Lower leg skin (tissue), 4 donors: ENCODE measurements around the gene KIF14. TPM values are rescaled to one million over a fixed set of nuclear protein-coding genes. Genes with fewer than 3 reads are reported as not detected.

Source experiments
- DNase-seq, 2 donors: peaks; one replicate each; pipeline ENCODE4 v3.0.0-alpha.2; 2019; ENCODE audit warnings: low spot score in 2 of 2
- H3K4me3 ChIP-seq: fragments of 200-600 bp; sonication (generic); 2 replicates; pipeline ENCODE4 v1.5.1; 2017; ENCODE audit warnings: mild to moderate bottlenecking, low read depth; ENCODE audit not compliant: poor library complexity, severe bottlenecking
- POLR2A ChIP-seq, 2 donors: fragments of 450-650 bp; IDR thresholded peaks; one replicate each; pipeline ENCODE4 v1.6.1; 2016 to 2017; ENCODE audit warnings: antibody characterized with exemption in 2 of 2, mild to moderate bottlenecking in 1 of 2, moderate library complexity in 1 of 2
- WGBS, 2 donors: methylation state at CpG; one replicate each; pipeline ENCODE4 v1.1.5; 2018; 5-methylcytosine and 5-hydroxymethylcytosine counted together
- intact Hi-C: fragments of 100-400 bp; cut with DNase I; formaldehyde crosslinking; loops from one replicate; pipeline ENCODE4 v1.15.0; 2023; ENCODE audit warnings: low total_unique reads
- total RNA-seq, 4 donors: library from RNA; depleted of rRNA; stranded (reverse); fragments of >200 nt; gene quantifications; one replicate each; pipeline ENCODE4 v1.1.0, GENCODE V29; 2016
- TF ChIP-seq, protein P1 (sequence below), 3 donors: fragments of 450-650 bp; IDR thresholded peaks; one replicate each; pipeline ENCODE4 v1.5.1; 2016; ENCODE audit warnings: antibody characterized with exemption in 3 of 3, mild to moderate bottlenecking in 3 of 3, moderate library complexity in 2 of 3

KIF14 gene
- total RNA-seq, 4 donors from 2014 or later = 0.37 to 1.1 (median 0.61) TPM

DNA sequence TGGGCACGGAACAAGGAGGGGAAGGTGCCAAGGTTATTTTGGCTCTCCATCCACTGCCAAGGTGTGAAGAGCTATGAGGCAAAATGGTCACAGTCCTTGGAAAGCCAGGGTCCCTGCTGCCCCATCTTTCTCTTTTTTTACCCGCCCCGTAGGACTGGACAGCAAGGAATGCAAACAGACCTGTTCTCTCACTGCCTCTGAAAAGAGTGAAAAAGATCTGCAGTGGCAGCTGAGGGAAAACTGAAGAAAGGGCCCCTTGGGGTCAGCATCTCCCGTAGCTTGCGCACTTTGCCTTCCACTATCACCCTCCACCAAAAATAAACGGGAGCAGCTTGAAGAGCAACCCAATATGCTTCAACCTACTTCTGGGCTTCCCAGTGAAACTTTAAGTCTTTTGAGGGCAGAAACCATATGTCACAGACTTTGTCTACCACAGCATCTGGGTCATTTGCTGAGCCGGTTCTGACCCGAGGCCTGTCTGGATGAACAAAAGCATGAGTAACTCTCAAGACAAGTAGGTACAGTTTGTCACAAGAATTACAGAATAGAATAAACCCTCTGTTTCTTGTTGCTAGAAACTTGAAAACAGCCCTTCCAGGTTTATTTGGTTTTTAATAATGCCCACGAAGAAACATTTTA lies 9.4 kb upstream of the KIF14 start:
- H3K4me3 ChIP-seq = no peak overlapping the region
- TF ChIP-seq, protein P1, sequence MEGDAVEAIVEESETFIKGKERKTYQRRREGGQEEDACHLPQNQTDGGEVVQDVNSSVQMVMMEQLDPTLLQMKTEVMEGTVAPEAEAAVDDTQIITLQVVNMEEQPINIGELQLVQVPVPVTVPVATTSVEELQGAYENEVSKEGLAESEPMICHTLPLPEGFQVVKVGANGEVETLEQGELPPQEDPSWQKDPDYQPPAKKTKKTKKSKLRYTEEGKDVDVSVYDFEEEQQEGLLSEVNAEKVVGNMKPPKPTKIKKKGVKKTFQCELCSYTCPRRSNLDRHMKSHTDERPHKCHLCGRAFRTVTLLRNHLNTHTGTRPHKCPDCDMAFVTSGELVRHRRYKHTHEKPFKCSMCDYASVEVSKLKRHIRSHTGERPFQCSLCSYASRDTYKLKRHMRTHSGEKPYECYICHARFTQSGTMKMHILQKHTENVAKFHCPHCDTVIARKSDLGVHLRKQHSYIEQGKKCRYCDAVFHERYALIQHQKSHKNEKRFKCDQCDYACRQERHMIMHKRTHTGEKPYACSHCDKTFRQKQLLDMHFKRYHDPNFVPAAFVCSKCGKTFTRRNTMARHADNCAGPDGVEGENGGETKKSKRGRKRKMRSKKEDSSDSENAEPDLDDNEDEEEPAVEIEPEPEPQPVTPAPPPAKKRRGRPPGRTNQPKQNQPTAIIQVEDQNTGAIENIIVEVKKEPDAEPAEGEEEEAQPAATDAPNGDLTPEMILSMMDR (IDR thresholded peaks at IDR 0.05) = no peak
- TF ChIP-seq POLR2A (IDR thresholded peaks at IDR 0.05) = no peak
- intact Hi-C loops = loop anchor here (5.0 kb wide), 1 partner anchor 172 kb away; no protein-coding TSS in a partner anchor
- WGBS, 2 donors = 84 to 85% methylated on average over 9 of the region's 9 CpGs
- DNase-seq = no peak

DNA sequence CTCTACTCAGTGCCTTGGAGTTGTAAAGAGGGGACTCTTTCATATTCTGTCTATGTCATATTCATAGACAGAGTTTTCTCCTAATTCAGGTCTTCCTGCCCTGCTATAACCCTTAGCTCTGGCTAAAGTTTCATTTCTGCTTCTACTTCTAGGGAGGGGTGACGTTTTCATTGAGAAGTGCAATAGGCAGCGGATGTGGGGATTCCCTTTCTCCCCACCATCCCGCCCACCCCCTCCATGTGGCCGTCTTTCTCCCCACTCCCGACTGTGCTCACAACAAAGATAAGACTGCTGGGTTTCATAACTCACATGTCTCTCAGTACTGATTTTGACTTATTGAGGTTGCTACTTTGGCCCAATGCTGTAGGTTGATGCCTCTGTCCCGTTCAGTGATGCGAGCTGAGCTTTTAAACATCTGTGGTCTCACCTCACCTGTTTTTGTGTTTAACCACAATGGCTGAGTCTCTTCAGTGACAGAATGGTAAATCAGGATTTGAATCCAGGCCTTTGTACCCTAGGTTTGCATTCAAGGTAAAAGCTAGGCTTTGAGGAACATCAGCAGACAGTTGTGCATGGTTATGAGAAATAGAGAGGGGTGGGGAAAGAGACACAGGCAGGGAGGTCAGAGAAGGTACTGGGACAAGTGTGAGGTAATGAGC lies 7.8 kb upstream of the KIF14 start:
- no peak overlapping the region for H3K4me3 ChIP-seq
- WGBS, 2 donors = 76 to 84% methylated on average over 7 of the region's 7 CpGs
- TF ChIP-seq POLR2A (IDR thresholded peaks at IDR 0.05) = no peak
- TF ChIP-seq, protein P1 (IDR thresholded peaks at IDR 0.05) = no peak
- no peak for DNase-seq
- intact Hi-C loops = loop anchor here (5.0 kb wide), 1 partner anchor 174 kb away; no protein-coding TSS in a partner anchor

DNA sequence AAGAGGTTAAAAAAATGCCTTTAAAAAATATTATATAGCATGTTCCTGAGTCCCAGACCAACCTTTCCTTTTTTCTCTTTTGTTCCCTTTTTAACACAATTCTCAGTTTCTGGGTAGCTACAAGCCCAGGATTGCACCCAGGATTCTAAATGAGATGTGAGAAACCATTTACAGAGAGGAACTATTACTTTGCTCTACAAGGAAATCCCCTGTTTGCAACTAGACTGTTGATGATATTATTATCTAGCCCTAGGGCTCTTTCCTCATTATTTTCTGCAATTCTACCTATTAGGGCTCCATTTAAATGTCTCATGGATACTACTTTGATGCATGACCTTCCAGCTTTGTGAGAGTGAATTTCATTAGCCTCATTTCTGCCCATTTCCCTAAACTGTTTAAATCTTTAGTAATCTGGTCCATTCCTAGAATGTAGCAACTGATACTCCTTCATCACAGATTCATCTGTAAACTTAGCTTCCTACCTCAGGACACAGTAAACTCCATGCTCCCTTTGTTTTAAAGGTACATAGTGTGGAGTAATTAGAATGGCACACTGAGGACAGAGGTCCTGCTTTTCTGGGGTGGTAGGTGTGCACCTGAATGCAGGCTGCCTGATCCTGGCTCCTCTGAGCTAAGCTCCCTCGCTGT lies 7.1 kb upstream of the KIF14 start:
- 76 to 94% methylated on average over 1 of the region's 1 CpG for WGBS, 2 donors
- TF ChIP-seq POLR2A (IDR thresholded peaks at IDR 0.05) = no peak
- TF ChIP-seq, protein P1 (IDR thresholded peaks at IDR 0.05) = no peak

GRCh38 chr1:200626853-200627534 lies 6.4 kb upstream of the KIF14 start:
- no peak for DNase-seq
- no peak for TF ChIP-seq POLR2A (IDR thresholded peaks at IDR 0.05)
- TF ChIP-seq, protein P1 (IDR thresholded peaks at IDR 0.05) = no peak
- intact Hi-C loops = loop anchor here (5.0 kb wide), 1 partner anchor 175 kb away; no protein-coding TSS in a partner anchor
- H3K4me3 ChIP-seq = no peak overlapping the region
- WGBS, 2 donors = 75 to 82% methylated on average over 5 of the region's 5 CpGs

More for the DNA sequence above, 7.1 kb upstream of the KIF14 start:
- DNase-seq = no peak
- H3K4me3 ChIP-seq = no peak overlapping the region
- intact Hi-C loops = loop anchor here (5.0 kb wide), 1 partner anchor 175 kb away; no protein-coding TSS in a partner anchor

DNA sequence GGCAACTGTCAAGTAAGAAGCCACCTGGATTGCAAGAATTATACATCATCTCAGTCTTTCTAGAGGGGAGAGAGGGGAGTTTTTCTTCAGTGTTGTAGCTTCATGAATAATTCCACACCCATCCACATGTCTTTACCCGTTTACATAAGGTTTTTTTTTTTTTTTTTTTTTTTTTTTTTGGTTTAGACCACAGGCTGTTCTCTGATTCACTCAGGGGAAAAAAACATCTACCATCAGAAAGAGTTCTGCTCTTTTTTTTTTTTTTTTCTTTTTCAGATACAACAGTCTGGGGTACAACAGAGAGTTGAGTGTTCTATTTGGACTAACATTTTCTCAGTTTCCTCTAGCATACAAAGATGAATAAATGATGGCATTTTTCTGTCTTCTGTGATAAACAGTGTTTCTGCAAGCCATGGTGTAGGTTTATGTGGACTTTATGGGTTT lies 4.9 kb upstream of the KIF14 start:
- no peak for DNase-seq
- no peak for TF ChIP-seq POLR2A (IDR thresholded peaks at IDR 0.05)
- TF ChIP-seq, protein P1 (IDR thresholded peaks at IDR 0.05) = no peak
- no peak overlapping the region for H3K4me3 ChIP-seq
- intact Hi-C loops = loop anchor here (5.0 kb wide), 1 partner anchor 177 kb away; no protein-coding TSS in a partner anchor
- 0 to 3% methylated on average over 1 of the region's 1 CpG for WGBS, 2 donors
